ENCODE data around the gene KIF1A. TPM values are rescaled to one million over a fixed set of nuclear protein-coding genes. Genes with fewer than 3 reads are reported as not detected.

The KIF1A gene
- total RNA-seq, 1 donor, result not detected

DNA sequence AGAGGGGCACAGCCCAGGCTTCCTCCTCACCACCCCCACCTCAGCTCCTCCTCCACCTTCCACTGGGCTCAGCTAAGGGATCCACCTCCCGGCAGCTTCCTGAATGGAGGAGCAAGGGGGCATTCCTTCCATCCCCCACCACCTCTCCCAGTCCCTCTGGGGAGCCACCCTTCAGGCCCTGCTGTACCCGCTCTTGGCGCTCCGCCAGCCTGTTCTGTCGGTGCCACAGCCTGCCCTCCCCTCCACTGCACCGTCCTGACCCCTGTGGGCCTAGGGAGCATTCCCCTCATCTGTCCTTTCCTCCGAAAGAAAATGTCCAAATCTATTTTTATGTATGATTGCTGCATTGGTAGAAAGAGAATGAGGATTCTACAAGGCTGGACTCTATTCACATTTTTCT lies 59.9 kb downstream of the KIF1A start:
- Histone ChIP-seq H3K36me3 (ENCODE audit: insufficient read depth, low read length) (no peaks in the 10 kb centered on the region), H3K4me3 (ENCODE audit: insufficient read depth, low read length) (no peak overlapping the region), H2AFZ (ENCODE audit: low read length) (no peak overlapping the region), H4K20me1 (ENCODE audit: insufficient read depth, low read length) (no peaks in the 10 kb centered on the region), H3K9me3 (ENCODE audit: low read depth, low read length) (no peaks in the 10 kb centered on the region), H3K27ac (ENCODE audit: low read depth, low read length) (no peak overlapping the region), H3K79me2 (ENCODE audit: insufficient read depth, low read length) (no peaks in the 10 kb centered on the region), H3K4me2 (ENCODE audit: insufficient read depth, low read length) (no peak overlapping the region), H3K27me3 (ENCODE audit: insufficient read depth, low read length) (no peaks in the 10 kb centered on the region), H3K4me1 (ENCODE audit: insufficient read depth, low read length) (no peaks in the 10 kb centered on the region)
- TF ChIP-seq, protein P1, sequence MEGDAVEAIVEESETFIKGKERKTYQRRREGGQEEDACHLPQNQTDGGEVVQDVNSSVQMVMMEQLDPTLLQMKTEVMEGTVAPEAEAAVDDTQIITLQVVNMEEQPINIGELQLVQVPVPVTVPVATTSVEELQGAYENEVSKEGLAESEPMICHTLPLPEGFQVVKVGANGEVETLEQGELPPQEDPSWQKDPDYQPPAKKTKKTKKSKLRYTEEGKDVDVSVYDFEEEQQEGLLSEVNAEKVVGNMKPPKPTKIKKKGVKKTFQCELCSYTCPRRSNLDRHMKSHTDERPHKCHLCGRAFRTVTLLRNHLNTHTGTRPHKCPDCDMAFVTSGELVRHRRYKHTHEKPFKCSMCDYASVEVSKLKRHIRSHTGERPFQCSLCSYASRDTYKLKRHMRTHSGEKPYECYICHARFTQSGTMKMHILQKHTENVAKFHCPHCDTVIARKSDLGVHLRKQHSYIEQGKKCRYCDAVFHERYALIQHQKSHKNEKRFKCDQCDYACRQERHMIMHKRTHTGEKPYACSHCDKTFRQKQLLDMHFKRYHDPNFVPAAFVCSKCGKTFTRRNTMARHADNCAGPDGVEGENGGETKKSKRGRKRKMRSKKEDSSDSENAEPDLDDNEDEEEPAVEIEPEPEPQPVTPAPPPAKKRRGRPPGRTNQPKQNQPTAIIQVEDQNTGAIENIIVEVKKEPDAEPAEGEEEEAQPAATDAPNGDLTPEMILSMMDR (IDR thresholded peaks at IDR 0.05; ENCODE audit: extremely low read depth, low read depth, low read length), result no peak
- DNase-seq (ENCODE audit: insufficient read length, low spot score, missing footprints), result no peak

DNA sequence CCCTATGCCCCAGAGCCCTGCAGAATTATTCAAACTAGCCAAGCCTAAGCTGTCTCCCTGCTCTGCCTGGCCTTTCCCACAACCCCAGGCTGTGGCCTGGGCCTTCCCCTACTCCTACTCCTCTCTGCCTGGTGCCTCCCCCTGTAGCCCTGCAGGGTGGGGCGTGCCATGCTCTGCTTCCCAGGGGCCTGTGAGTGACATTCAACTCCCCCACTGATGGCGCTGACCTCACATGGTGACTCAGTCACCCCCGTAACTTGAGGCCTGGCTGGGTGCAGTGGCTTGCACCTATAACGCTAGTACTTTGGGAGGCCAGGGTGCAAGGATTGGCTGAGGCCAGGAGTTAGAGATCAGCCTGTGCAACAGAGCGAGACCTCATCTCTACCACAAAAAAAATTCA lies 60.6 kb downstream of the KIF1A start:
- no peak for DNase-seq (ENCODE audit: insufficient read length, low spot score, missing footprints)
- TF ChIP-seq, protein P1 (IDR thresholded peaks at IDR 0.05; ENCODE audit: extremely low read depth, low read depth, low read length), result no peak
- no peak overlapping the region for H3K27ac ChIP-seq (ENCODE audit: low read depth, low read length)
- H3K9me3 ChIP-seq (ENCODE audit: low read depth, low read length), result no peaks in the 10 kb centered on the region
- H3K4me3 ChIP-seq (ENCODE audit: insufficient read depth, low read length), result no peak overlapping the region
- H3K36me3 ChIP-seq (ENCODE audit: insufficient read depth, low read length), result no peaks in the 10 kb centered on the region
- no peaks in the 10 kb centered on the region for H3K27me3 ChIP-seq (ENCODE audit: insufficient read depth, low read length)
- H3K79me2 ChIP-seq (ENCODE audit: insufficient read depth, low read length), result no peaks in the 10 kb centered on the region
- no peaks in the 10 kb centered on the region for H4K20me1 ChIP-seq (ENCODE audit: insufficient read depth, low read length)
- H2AFZ ChIP-seq (ENCODE audit: low read length), result no peak overlapping the region
- no peaks in the 10 kb centered on the region for H3K4me1 ChIP-seq (ENCODE audit: insufficient read depth, low read length)
- H3K4me2 ChIP-seq (ENCODE audit: insufficient read depth, low read length), result no peak overlapping the region

DNA sequence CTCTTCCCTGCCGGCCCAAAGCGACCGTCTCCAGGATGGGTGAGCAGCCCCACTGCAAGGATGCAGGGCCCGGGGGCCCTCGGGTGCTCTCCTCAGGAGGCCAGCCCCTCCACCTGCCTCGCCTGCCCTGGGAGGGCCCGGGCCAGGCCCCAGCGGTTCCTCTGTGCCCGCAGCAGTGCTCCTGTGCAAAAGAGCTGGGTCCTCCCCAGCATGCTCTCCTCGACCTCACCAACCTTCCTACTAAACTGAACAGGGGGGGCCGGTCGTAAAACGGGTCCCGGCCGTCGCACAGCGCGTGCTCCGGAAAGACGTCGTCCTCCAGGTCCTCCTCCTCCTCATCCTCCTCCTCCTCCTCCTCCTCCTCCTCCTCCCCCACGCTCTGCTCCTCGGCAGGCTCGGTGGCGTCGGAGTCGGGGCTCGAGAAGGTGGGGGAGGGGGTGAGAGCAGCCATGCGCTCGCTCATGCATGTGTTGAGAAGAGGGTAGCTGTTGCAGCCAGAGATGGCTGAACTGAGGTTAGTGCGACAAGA lies 62.9 kb downstream of the KIF1A start:
- Histone ChIP-seq H3K27ac (ENCODE audit: low read depth, low read length) (no peak overlapping the region), H3K4me2 (ENCODE audit: insufficient read depth, low read length) (no peak overlapping the region), H3K79me2 (ENCODE audit: insufficient read depth, low read length) (no peaks in the 10 kb centered on the region), H3K36me3 (ENCODE audit: insufficient read depth, low read length) (no peaks in the 10 kb centered on the region), H3K4me3 (ENCODE audit: insufficient read depth, low read length) (no peak overlapping the region), H4K20me1 (ENCODE audit: insufficient read depth, low read length) (no peaks in the 10 kb centered on the region), H3K27me3 (ENCODE audit: insufficient read depth, low read length) (no peaks in the 10 kb centered on the region), H3K4me1 (ENCODE audit: insufficient read depth, low read length) (no peaks in the 10 kb centered on the region), H3K9me3 (ENCODE audit: low read depth, low read length) (no peaks in the 10 kb centered on the region), H2AFZ (ENCODE audit: low read length) (no peak overlapping the region)
- DNase-seq (ENCODE audit: insufficient read length, low spot score, missing footprints), result no peak
- TF ChIP-seq, protein P1 (IDR thresholded peaks at IDR 0.05; ENCODE audit: extremely low read depth, low read depth, low read length), result no peak

DNA sequence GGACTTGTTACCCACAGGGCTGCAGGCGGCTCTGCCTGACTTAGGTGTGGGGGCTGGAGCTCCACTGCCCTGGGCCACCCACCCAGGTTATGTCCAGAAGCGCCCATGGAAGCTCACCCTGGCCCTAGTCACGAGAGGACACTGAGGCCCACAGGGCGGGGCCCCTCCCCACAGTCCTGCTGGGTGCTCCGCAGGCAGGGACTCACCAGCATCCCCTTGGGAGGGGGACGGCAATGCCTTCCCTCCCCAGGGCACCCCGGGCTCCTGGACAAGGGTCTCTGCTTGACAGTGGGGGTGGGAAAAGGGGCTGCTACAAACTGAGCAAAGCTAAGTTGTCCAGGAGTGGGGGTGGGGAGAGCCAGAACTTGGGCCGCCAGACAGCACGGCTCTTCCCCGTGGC lies 67.8 kb downstream of the KIF1A start:
- TF ChIP-seq, protein P1 (IDR thresholded peaks at IDR 0.05; ENCODE audit: extremely low read depth, low read depth, low read length), result no peak
- Histone ChIP-seq H3K27ac (ENCODE audit: low read depth, low read length) (no peak overlapping the region), H3K36me3 (ENCODE audit: insufficient read depth, low read length) (no peaks in the 10 kb centered on the region), H3K9me3 (ENCODE audit: low read depth, low read length) (no peaks in the 10 kb centered on the region), H2AFZ (ENCODE audit: low read length) (no peak overlapping the region), H4K20me1 (ENCODE audit: insufficient read depth, low read length) (no peaks in the 10 kb centered on the region), H3K27me3 (ENCODE audit: insufficient read depth, low read length) (no peaks in the 10 kb centered on the region), H3K79me2 (ENCODE audit: insufficient read depth, low read length) (no peaks in the 10 kb centered on the region), H3K4me2 (ENCODE audit: insufficient read depth, low read length) (no peak overlapping the region), H3K4me3 (ENCODE audit: insufficient read depth, low read length) (no peak overlapping the region), H3K4me1 (ENCODE audit: insufficient read depth, low read length) (no peaks in the 10 kb centered on the region)
- no peak for DNase-seq (ENCODE audit: insufficient read length, low spot score, missing footprints)

Data from osteoblast (primary cell).